Sigmoid colon (tissue), 4 donors: ENCODE data around the gene ZNF276.

Source experiments
- POLR2A ChIP-seq, 2 donors: fragments of 450-650 bp; IDR thresholded peaks; one replicate each; pipeline ENCODE4 v1.6.1; 2016; ENCODE audit warnings: antibody characterized with exemption in 2 of 2, mild to moderate bottlenecking in 2 of 2, moderate library complexity in 2 of 2
- POLR2AphosphoS5 ChIP-seq, 4 donors: sonication (generic); formaldehyde crosslinking; IDR thresholded peaks; one replicate each; pipeline ENCODE4 v1.6.1; 2017; ENCODE audit warnings: antibody characterized with exemption in 4 of 4

- peak in 3 of 4 donors; percentile 32 to 84 (median 46) for TF ChIP-seq POLR2AphosphoS5 (IDR thresholded peaks at IDR 0.05)
- peak in 1 of 2 donors; percentile 22 for TF ChIP-seq POLR2A (IDR thresholded peaks at IDR 0.05)
Measured at GRCh38 chr16:89700100-89700648, 21.2 kb upstream of the ZNF276 start.
